Stimulated activated CD8-positive, alpha-beta memory T cell treated with anti-CD3 and anti-CD28 coated beads, Interleukin-4, amount 100 ng/mL, for 1 hour (primary cell): ENCODE measurements around the gene MTFMT.
"Not testable (repeated sequence)": the region's sequence is repeated elsewhere in the genome, so short reads cannot be mapped to it uniquely, and the experiment has no call there.

Experiments
- DNase-seq, 2 donors: peaks; one replicate each; pipeline ENCODE4 v3.0.0-alpha.2; 2020; ENCODE audit warnings: low read depth in 2 of 2, low spot score in 1 of 2

Gene MTFMT

DNA sequence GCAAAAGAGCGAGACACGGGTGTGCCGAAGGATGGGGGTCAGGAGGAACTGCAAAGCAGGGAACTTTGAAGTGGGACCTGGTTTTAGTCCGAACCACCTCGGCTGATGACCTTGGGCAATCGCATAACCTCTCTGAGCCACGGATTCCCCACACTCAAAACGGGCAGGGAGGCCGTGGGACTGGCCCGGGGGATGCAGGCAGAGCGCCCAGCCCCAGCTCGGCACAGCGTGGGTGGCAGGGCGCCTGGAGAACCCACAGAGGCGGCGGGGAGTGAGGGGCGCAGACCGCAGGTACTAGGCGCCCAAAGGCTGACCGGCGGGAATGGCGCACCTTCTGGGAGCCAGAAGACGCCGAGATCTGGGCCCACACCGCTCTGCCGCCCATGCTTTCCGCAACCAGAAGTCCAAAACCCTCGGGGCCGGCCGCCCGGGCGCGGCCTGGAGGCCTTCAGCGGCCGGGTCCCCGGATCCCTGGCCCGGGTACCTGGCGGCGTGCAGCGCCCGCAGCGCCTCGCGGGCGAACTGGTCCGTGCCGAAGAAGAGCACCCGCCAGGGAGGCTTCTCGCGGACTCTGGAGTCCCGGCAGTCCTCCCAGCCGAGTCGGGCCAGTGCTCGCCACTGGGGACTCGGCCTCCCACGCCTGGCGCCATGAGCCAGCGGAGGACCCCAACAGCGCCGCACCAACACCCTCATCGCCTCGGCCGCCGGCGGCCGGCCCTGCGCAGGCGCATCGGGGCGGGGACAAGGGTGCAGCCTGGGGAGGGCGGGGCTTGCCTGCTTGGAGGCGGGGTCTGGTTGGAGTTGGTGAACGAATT is at the start of gene MTFMT:
MTFMT (minus strand) TSS at position 719 of the 815 bp plus-strand sequence; CDS start at position 693, 26 bp downstream.
- DNase-seq, result peak; percentile 86 to 92

DNA sequence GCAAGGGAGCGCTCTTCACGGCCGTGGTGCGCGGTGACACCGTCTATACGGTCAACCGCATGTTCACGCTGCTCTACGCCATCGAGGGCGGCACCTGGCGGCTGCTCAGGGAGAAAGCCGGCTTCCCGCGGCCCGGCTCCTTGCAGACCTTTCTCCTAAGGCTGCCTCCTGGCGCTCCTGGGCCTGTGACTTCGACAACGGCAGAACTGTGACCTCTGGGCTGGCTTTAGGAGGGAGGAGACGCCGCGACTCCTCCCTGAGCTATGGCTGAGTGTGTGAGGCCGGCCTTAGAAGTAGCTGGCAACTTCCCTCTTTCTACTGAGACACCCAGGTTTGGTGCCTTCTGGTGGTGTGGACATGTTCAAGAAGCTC is 48.5 kb upstream of the MTFMT start:
- DNase-seq, result peak in 1 of 2 donors; percentile 12

DNA sequence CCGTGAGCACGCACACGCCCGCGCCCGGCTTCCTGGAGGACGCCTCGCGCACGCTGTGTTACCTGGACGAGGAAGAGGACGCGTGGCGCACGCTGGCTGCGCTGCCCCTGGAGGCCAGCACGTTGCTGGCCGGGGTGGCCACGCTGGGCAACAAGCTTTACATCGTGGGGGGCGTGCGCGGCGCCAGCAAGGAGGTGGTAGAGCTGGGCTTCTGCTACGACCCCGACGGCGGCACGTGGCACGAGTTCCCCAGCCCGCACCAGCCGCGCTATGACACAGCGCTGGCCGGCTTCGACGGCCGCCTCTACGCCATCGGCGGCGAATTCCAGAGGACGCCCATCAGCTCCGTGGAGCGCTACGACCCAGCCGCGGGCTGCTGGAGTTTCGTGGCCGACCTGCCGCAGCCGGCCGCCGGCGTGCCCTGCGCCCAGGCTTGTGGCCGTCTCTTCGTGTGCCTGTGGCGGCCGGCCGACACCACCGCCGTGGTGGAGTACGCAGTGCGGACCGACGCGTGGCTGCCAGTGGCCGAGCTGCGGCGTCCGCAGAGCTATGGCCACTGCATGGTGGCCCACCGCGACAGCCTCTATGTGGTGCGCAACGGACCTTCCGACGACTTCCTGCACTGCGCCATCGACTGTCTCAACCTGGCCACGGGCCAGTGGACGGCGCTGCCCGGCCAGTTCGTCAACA is 48.0 kb upstream of the MTFMT start:
- DNase-seq, result no peak

GRCh38 chr15:65076486-65077290 is 47.2 kb upstream of the MTFMT start, which contains the start of gene KBTBD13:
KBTBD13 (plus strand) TSS chr15:65076746; CDS start chr15:65076816, 70 bp downstream.
- no peak for DNase-seq

DNA sequence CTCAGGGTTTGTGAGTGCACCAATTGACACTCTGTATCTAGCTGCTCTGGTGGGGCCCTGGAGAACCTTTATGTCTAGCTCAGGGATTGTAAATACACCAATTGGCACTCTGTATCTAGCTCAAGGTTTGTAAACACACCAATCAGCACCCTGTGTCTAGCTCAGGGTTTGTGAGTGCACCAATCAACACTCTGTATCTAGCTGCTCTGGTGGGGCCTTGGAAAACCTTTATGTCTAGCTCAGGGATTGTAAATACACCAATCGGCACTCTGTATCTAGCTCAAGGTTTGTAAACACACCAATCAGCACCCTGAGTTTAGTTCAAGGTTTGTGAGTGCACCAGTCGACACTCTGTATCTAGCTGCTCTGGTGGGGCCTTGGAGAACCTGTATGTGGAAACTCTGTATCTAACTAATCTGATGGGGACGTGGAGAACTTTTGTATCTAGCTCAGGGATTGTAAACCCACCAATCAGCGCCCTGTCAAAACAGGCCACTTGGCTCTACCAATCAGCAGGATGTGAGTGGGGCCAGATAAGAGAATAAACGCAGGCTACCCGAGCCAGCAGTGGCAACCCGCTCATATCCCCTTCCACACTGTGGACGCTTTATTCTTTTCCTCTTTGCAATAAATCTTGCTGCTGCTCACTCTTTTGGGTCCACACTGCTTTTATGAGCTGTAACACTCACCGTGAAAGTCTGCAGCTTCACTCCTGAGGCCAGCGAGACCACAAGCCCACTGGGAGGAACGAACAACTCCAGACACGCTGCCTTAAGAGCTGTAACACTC is 46.4 kb upstream of the MTFMT start:
- not testable (repeated sequence) for DNase-seq

DNA sequence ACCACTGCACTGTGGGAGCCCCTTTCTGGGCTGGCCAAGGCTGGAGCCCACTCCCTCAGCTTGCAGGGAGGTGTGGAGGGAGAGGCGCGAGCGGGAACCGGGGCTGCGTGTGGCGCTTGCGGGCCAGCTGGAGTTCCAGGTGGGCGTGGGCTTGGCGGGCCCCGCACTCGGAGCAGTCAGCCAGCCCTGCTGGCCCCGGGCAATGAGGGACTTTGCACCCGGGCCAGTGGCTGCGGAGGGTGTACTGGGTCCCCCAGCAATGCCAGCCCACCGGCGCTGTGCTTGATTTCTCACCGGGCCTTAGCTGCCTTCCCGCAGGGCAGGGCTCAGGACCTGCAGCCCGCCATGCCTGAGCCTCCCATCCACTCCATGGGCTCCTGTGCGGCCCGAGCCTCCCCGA is 45.5 kb upstream of the MTFMT start:
- DNase-seq, result not testable (repeated sequence)

DNA sequence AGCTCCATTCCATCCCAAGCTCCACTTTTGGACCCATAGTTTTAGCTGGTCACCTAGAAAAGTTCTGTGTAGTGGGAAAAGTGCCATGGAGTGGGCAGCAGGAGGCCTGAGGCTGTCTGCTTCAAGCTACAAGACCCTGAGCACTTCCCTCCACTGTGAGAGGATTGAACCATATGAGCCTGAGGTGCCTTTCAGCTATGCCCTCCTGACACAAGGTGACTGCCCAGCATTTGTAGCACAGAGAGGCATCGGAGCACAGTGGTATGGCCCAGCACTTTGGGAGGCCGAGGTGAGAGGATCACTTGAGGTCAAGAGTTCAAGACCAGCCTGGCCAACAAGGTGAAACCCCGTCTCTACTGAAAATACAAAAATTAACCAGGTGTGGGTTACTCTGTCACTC is 43.2 kb upstream of the MTFMT start:
- no peak for DNase-seq

- no peak for DNase-seq
These were observed 42.6 kb upstream of the MTFMT start for GRCh38 chr15:65072027-65072426.

DNA sequence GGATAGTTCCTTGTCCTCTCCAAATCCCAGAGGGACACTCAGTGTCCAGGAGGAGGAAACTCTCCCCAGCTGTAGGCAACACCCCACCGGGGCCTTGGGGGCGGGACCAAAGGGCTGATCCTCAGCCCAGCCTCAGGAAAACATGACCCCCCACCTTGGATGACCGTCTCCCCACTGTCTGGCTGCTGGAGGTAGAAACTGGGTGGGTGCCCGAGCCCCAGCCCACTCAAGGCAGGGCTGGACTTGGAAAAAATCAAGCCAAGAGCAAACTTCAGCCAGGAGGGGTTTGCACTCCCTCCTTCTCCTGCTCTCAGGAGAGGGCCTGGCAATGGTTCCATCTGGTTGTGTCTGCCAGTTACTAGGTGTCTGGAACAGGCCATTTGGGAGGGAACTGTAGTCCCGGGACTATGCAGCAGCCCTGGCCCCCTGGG is 42.0 kb upstream of the MTFMT start:
- DNase-seq, result no peak

- no peak for DNase-seq
These were observed 40.5 kb upstream of the MTFMT start for GRCh38 chr15:65069779-65070546.

GRCh38 chr15:65069179-65069578 is 39.7 kb upstream of the MTFMT start:
- DNase-seq, result no peak

DNA sequence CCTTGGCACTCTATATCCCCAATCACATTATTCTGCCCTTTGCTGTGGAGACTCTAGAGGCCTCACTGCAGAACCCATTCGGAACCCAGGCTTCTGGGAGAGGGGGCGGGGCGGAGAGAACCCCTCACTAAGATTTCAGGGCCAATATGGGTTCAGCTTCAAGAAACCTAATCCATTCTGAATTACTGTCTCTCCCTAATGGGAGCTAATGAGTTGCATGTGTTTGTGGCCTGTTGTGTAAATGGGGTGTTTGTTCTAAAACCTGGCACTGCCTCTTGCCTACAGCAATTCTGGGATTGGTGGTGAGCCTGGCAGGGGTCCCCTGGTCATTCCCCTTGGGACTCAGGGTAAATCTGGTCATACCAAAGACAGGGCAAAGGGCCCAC is 39.0 kb upstream of the MTFMT start:
- DNase-seq, result no peak

DNA sequence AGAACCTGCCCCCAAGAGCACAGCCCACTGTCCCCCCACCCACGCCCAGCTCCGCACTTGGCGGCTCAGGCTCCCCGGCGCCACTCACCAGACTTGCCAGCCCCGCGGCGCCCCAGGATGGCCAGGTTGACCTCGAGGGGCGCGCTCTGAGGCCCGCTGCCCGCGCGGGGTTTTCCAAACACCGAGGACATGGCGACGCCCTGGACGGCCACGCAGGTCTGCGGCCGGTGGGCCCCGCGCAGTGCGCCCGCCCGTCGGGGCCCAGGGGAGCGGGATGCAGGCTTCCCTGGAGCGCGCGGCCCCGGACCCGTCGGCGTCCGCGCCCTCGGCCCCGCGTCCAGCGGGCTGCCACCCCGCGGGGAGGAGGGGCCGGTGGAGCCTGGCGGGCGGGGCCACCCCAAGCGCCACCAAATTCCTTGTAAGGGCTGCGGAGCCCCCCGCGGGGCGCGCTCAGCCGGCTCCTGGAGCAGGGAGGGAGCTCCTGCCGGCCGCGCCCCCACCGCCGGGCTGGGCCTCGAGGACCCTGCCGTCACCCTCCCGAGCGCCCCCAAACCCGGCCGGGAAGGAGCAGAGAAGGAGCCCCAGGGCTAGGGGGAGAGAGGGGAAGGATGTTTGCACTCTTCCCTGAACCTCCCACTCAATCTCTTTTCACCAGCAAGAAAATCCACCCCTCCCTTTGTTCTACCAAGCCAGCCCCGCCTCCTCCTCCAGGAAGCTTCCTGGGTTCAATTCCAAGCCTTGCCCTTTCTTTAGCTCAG is 38.4 kb upstream of the MTFMT start, which contains the start of gene RASL12:
RASL12 (minus strand) TSS at position 347 of the 758 bp plus-strand sequence; CDS start at position 191, 156 bp downstream.
- no peak for DNase-seq

DNA sequence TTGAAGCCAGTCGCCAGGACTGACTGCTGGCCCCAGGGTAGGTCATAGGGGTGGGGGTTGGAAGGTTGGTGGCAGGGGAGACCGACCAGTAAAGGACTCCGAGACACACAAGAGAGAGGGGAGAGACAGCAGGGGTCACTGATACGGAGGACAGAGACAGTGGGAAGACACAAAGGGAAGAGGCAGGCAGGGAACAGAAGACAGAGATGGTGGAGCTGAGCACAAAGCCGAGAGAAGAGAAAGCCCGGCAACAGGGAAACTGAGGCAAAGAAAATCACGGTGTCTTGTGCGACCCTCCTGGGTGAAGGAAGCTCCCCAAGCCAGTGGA is 37.8 kb upstream of the MTFMT start:
- no peak for DNase-seq

- no peak for DNase-seq
These were observed 37.3 kb upstream of the MTFMT start for GRCh38 chr15:65066635-65067316.

- DNase-seq, result no peak
These were observed 36.7 kb upstream of the MTFMT start for GRCh38 chr15:65066001-65066634.

GRCh38 chr15:65062726-65063125 is 33.3 kb upstream of the MTFMT start:
- DNase-seq, result no peak

DNA sequence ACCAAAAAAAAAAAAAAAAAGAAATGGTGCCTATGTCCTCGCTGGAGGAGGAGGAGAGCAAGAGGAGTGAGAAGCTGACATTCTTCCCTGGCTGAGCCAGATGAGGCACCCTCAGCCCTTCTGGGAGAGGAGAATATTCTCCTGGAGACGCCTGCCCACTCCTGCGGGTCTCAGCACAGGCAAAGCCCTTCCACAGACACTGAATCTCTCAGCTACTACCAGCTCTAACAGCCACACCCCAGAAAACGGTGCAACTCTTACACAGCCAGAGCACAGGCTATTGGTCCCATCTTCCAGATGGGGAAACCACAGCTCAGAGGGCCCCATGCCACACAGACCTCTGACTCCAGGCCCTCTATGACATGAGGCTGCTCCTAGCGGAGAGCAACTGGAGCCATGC is 32.6 kb upstream of the MTFMT start:
- no peak for DNase-seq
